ENCODE data around the gene LMOD2.

GRCh38 chr7:123637203-123637602, 18.5 kb upstream of the LMOD2 start:
- TF ChIP-seq ZC3H10 (CRISPR knock-in tag; IDR thresholded peaks at IDR 0.05) (no peak), PATZ1 (CRISPR knock-in tag; IDR thresholded peaks at IDR 0.05; ENCODE audit: borderline replicate concordance) (no peak)

Data from SK-N-SH treated with all-trans-retinoic acid at 6 μM for 48 hours (cell line).